Effector memory CD4-positive, alpha-beta T cell (primary cell): ENCODE measurements around the gene SRRM5.
"Not testable (repeated sequence)": the region's sequence is repeated elsewhere in the genome, so short reads cannot be mapped to it uniquely, and the experiment has no call there.

Experiments used
- DNase-seq, 3 donors: peaks; one replicate each; pipeline ENCODE4 v3.0.0-alpha.2; 2020
- H3K27ac ChIP-seq: 2 replicates; pipeline ENCODE4 v1.7.0; 2013; ENCODE audit warnings: mild to moderate bottlenecking, low read length, moderate library complexity; ENCODE audit not compliant: insufficient read depth, poor library complexity, severe bottlenecking
- H3K27me3 ChIP-seq: replicated peaks from 2 replicates; pipeline ENCODE4 v1.7.0; 2013; ENCODE audit warnings: mild to moderate bottlenecking, low read length; ENCODE audit not compliant: insufficient read depth, control insufficient read depth, poor library complexity, severe bottlenecking
- H3K36me3 ChIP-seq: 2 replicates; pipeline ENCODE4 v1.7.0; 2013; ENCODE audit warnings: mild to moderate bottlenecking, low read length, moderate library complexity; ENCODE audit not compliant: control insufficient read depth, insufficient read depth
- H3K4me1 ChIP-seq: 2 replicates; pipeline ENCODE4 v1.7.0; 2013; ENCODE audit warnings: low read length, mild to moderate bottlenecking; ENCODE audit not compliant: control insufficient read depth, insufficient read depth, poor library complexity, severe bottlenecking
- H3K4me3 ChIP-seq: 2 replicates; pipeline ENCODE4 v1.7.0; 2013; ENCODE audit warnings: low read length, low read depth, mild to moderate bottlenecking; ENCODE audit not compliant: insufficient read depth, poor library complexity, severe bottlenecking
- H3K9me3 ChIP-seq: 2 replicates; pipeline ENCODE4 v1.7.0; 2013; ENCODE audit warnings: mild to moderate bottlenecking, low read length, moderate library complexity; ENCODE audit not compliant: control insufficient read depth

The SRRM5 gene

GRCh38 chr19:43625918-43626579 lies 14.2 kb downstream of the SRRM5 start:
- no peaks in the 10 kb centered on the region for H3K36me3 ChIP-seq
- H3K4me1 ChIP-seq = peaks cover 5% of the 10 kb centered on the region
- no peak overlapping the region for H3K27ac ChIP-seq
- no peaks in the 10 kb centered on the region for H3K9me3 ChIP-seq
- no peak overlapping the region for H3K4me3 ChIP-seq
- H3K27me3 ChIP-seq = no peaks in the 10 kb centered on the region
- DNase-seq = no peak

GRCh38 chr19:43626838-43627237 lies 14.9 kb downstream of the SRRM5 start:
- no peaks in the 10 kb centered on the region for H3K27me3 ChIP-seq
- no peak overlapping the region for H3K4me3 ChIP-seq
- no peaks in the 10 kb centered on the region for H3K9me3 ChIP-seq
- DNase-seq = no peak
- H3K4me1 ChIP-seq = peaks cover 5% of the 10 kb centered on the region
- H3K36me3 ChIP-seq = no peaks in the 10 kb centered on the region
- H3K27ac ChIP-seq = no peak overlapping the region

DNA sequence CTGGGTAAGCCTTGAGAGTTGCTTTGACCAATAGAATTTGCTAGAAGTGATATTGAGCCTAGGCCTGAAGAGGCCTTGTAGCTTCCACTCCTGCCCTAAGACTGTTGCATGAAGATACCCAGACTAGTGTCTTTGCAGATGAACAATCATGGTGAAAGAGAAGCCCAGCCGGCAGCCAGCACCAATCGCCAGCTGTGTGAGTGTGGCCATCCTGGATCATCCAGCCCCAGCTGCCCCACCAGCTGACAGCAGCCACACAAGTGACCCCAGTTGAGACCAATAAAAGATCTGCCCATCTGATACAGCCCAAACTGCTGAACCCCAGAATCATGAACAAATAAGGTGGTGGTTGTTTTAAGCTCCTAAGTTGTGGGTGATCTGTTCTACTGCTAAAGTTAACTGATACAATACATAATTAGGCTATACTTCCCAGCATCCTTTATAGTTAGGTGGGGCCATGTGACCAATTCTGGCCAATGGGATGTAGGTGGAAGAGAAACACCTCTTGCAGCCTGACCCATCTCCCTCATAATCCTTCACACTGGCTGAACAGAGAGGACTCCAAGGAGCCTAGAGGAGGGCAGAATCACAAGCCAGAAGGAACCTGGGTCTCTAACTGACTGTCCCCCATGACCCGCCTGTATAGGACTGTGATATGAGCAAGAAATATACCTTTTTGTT lies 16.9 kb downstream of the SRRM5 start:
- Histone ChIP-seq H3K4me3 (no peak overlapping the region), H3K27ac (no peak overlapping the region), H3K4me1 (peaks cover 5% of the 10 kb centered on the region), H3K27me3 (no peaks in the 10 kb centered on the region), H3K9me3 (no peaks in the 10 kb centered on the region), H3K36me3 (no peaks in the 10 kb centered on the region)
- DNase-seq = no peak

- Histone ChIP-seq H3K9me3 (no peaks in the 10 kb centered on the region), H3K4me3 (no peak overlapping the region), H3K4me1 (no peaks in the 10 kb centered on the region), H3K27ac (no peak overlapping the region), H3K27me3 (no peaks in the 10 kb centered on the region), H3K36me3 (no peaks in the 10 kb centered on the region)
- no peak for DNase-seq
Measured at GRCh38 chr19:43631491-43631890, 19.6 kb downstream of the SRRM5 start.

DNA sequence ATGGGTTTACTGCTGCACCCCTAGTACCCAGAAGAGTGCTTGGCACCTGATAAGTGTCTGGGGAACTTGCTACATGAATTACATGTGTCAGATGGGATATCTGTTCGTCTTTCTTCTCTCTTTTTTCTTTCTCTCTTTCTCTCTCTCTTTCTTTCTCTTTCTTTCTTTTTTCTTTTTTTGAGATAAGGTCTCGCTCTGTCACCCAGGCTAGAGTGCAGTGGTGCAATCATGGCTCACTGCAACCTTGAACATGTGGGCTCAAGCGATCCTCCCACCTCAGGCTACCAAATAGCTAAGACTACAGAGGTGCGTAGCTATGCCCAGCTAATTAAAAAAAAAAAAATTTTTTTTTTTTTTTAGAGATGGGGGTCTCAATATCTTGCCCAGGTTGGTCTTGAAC lies 21.6 kb downstream of the SRRM5 start:
- H3K36me3 ChIP-seq = no peaks in the 10 kb centered on the region
- no peaks in the 10 kb centered on the region for H3K9me3 ChIP-seq
- no peak for DNase-seq
- no peaks in the 10 kb centered on the region for H3K4me1 ChIP-seq
- H3K4me3 ChIP-seq = no peak overlapping the region
- H3K27me3 ChIP-seq = peaks cover 2% of the 10 kb centered on the region
- H3K27ac ChIP-seq = no peak overlapping the region

GRCh38 chr19:43634068-43634467 lies 22.2 kb downstream of the SRRM5 start:
- Histone ChIP-seq H3K9me3 (no peaks in the 10 kb centered on the region), H3K4me1 (peaks cover 3% of the 10 kb centered on the region), H3K27me3 (peaks cover 2% of the 10 kb centered on the region), H3K36me3 (no peaks in the 10 kb centered on the region), H3K27ac (no peak overlapping the region), H3K4me3 (no peak overlapping the region)
- DNase-seq = no peak

GRCh38 chr19:43634506-43634871 lies 22.6 kb downstream of the SRRM5 start:
- Histone ChIP-seq H3K27ac (no peak overlapping the region), H3K36me3 (no peaks in the 10 kb centered on the region), H3K4me3 (no peak overlapping the region), H3K9me3 (no peaks in the 10 kb centered on the region), H3K4me1 (peaks cover 5% of the 10 kb centered on the region), H3K27me3 (peaks cover 2% of the 10 kb centered on the region)
- DNase-seq = no peak

DNA sequence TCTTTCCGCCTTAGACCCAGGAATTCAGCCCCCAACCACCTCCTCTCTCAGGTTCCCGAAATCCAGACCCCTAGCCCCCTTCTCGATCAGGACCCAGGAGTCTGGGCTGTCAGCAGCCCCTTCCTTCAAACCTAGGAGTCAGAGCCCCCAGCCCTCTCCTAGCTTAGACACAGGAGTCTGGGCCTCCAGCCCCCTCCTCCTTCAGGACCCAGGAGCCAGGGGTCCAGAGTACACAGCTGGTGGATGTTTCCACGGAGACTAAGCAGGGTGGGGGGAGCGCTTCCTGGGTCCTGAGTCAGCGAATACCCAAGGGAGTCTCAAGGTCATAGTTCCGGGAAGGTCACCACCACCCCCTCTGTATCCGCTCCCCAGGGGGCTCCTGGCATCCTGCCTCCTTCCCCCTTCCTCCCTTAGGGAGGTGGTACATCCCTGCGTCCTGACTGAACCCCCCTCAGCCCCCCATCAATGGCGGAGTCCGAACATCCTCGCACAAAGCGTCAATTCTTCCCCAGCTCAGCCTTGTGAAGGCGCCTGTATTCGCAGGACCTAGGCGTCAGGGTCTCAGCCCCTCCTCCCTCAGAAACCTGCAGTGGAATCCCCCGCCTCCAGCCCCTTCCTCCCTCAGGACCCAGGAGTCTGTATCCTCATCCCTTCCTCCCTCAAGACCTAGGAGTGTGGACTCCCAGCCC lies 23.1 kb downstream of the SRRM5 start:
- no peak for DNase-seq
- H3K27me3 ChIP-seq = peaks cover 2% of the 10 kb centered on the region

GRCh38 chr19:43635561-43635940 lies 23.7 kb downstream of the SRRM5 start:
- not testable (repeated sequence) for H3K9me3 ChIP-seq, H3K36me3 ChIP-seq, H3K27me3 ChIP-seq, H3K27ac ChIP-seq, H3K4me1 ChIP-seq, DNase-seq, H3K4me3 ChIP-seq

More for the DNA sequence above, 23.1 kb downstream of the SRRM5 start:
- Histone ChIP-seq H3K36me3 (no peaks in the 10 kb centered on the region), H3K4me3 (no peak overlapping the region), H3K9me3 (no peaks in the 10 kb centered on the region), H3K4me1 (peaks cover 5% of the 10 kb centered on the region), H3K27ac (no peak overlapping the region)

DNA sequence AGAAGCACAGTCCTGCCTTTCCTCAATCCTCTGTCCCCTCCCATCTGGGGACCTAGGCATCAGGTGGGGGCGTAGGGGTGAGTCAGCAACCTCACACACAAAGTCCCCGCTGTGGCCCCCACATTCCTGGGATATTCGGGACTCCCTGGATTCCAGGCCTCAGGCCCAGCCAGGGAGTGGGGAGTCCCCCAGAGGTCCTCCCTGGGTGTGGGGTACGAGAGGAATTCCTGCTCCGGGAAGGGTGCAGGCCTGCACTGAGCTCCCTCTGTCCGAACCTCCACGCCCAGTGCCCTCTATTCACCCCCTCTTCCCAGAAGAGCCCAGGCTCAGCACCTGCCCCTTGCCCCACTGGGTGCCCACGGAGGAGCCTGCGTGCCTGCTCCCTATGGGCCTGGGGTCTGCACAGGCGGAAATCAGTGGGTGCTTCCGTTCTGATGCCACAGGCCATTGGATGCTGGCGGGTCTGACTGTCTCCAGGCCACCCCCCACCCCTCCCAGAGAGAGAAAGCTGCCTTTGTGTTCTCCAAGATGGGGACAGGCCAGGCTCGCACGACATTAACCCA lies 24.3 kb downstream of the SRRM5 start:
- no peaks in the 10 kb centered on the region for H3K36me3 ChIP-seq
- peaks cover 5% of the 10 kb centered on the region for H3K4me1 ChIP-seq
- no peak overlapping the region for H3K4me3 ChIP-seq
- H3K9me3 ChIP-seq = no peaks in the 10 kb centered on the region
- peaks cover 2% of the 10 kb centered on the region for H3K27me3 ChIP-seq
- H3K27ac ChIP-seq = no peak overlapping the region
- no peak for DNase-seq
